ENCODE measurements around the gene CELF2.

Gene CELF2

DNA sequence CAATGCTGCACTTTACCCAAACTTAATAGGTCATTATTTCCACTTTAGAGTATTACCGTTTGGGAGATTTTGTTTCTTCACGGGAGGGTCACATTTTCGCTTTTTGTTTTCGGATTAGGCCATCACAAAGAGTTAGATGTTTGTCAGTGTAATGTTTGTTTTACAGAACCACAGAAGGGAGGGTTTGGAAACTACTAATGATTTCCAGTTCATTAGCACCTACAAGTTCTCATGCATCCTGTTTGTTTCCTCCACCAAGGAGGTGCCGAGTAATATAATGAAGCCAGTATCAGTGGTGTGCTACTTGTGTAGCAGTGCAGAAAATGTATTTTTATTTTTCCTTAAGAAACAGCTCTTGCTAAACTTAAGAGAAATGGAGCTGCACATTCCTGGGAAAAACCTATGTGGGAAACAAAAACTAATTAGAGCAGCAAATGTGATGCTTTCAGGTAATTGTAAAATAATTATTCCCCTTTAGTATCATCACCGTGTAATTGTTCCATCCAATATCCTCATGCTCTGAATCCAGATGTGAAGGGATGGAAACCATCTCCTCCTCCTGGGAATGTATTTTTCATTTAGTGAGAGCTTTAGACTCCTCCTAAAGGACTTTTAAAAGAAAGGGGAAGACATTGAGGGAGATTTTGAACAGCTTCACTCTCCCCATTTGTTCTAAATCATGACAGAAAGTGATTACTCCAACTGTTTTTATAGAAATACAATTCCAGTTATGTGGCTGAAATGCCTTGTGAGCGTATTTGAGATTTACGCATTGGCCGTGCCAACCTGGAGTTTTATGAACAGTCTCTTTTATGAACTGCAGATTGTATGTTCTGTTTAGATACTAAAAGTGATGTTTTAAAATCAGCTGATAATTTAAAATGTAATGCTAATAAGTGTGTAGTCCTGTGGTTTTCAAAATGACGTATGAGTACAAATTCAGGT is 5.6 kb downstream of the CELF2 start:
- DNase-seq (ENCODE audit: low spot score) = no peak

DNA sequence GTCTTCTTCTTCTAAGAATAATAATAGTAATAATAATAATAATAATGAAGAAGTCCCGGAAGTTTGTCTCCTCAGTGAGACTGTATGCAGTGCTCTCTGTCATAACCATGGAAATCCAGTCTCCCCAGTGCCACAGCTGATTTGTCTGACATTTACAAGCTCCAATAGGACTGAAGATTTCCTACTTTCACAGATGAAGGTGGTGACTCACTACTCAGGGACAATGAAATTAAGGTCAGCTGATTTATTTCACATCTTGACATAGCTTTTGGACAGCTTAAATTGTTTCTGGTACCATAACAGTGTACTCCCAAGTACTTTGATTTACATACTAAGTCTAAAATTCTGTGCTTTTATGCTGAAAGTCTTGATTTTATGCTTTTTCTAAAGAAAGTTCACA is 6.9 kb downstream of the CELF2 start:
- DNase-seq (ENCODE audit: low spot score) = no peak

DNA sequence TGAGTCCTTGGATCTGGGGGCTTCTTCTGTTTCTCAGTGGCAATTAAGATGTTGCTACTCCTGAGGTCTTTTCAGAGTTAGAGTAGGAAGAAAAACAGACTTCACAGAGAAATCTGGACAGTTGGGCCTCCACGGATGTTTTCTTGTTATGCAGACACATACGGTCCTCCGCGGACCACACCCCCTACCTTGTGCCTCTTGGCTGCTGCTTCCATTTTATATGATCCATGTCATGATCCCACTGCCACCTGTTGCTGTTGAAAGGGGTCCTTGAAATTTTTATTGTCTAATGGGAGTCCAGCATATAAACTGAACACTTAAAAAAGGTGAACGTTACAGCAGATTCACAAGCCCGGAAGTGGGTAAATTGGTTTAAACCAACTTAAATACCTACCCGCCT is 8.3 kb downstream of the CELF2 start:
- no peak for DNase-seq (ENCODE audit: low spot score)

DNA sequence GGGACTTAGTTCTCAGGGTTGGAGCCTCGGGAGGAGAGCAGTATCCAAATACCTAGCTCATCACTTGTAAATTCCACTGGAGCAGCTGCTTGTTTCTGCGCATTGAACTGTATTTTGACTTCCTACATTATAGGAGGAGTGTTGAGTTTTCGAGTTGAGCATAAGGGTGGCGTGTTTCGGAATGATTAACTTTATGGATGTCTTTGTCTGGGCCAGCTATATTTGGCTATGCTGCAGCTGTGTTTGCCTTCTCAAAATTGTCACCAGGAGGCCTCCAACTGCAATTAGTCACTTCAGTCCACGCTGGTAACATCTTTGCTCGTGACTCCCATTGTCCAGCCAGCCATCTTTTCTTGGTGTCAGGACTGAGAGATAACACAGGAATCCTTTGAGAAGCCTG is 9.1 kb downstream of the CELF2 start:
- no peak for DNase-seq (ENCODE audit: low spot score)

DNA sequence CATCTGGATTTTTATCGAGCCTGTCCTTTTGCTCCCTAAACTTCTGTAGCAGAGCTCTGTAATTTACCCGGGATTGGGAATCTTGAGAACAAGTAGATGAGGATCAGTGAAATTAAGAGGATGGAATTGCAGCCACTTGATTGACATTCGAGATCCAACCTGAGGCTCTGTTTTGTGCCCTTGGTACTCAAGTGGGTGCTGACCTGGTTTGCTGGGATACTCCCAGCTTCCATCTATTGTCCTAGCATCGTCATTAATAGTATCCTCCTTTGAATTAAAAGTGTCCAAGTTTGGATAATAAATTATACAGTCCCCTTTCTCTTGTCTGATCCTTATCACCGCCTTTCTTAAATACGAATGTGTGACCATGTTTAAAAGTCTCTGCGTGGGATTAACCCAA is 17.1 kb downstream of the CELF2 start:
- DNase-seq (ENCODE audit: low spot score) = no peak

DNA sequence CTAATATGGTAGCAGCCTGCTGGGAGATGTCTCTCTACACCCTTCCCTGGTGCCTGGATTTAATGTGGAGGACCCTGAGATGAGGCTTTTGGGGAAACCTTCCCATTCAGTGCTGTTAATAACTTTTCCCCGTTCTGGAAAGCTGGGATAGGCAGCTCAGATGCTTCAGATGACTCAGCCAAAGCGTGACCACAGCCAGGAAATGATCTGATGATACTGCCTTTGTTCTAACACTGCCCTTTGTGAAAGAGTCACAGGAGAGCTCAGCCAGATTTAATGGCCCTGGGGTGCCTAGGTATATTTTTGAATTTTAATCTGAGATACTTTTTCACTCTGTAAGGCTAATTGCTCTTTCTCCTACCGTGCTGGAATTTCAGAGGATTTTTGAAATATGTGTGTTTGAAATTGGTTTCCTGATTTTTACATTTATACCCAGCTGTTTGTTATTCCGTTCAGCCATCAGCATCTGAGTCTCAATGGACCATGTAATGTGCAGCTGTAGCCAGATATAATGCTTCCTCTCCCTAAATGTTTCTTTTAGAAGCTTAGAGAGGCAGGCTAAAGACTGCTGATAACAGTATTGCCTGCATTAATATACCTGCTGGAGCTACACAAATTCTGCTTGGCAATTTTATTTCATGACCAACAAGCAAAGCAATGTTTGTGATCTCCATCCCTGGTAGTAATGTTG is 17.8 kb downstream of the CELF2 start:
- DNase-seq (ENCODE audit: low spot score) = no peak

DNA sequence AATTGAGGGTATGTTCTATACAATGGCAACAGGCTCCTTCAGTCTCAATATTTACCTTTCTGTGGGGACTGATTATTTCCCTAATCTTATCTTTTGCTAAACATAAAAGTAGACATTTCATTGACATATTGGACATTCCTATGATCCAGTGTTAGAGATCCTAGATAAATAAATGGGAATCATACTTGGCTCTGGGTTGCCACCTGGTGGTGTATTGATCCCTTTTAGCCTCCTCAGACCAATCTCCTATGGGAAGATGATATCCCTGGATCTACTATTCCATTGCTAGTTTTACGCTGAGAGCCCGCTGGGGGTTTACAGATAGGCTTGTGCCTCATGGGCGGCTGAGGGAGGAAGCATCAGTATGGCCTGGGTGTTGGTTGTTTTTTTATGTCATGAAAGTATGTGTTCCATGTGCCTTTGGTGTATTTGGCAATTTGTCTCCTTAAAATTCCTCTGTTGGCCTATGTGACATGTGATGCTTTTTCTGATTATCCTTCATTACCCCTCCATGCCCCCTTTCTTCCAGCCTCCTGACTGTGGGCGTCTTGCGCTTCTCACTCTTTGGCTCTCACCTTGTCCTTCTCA is 18.8 kb downstream of the CELF2 start:
- DNase-seq (ENCODE audit: low spot score) = no peak

DNA sequence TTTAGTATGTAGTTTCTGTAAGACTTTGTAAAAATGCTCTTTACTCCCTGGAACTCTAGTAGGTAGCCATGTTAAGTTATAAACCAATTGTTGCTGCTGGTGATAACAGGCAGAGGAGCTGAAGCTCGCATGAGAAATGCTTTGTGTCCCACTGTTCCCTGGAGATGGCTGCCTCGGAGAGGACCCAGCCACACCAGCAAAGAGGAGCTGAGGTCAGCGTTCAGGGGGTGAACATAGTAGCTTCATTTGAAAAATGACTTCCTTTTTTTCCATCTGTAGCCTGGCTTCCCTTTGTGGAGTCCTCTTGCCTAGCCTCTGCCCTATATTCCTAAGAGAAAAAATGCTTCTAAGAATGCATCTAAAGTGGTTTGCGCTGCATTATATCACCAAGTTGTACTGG is 20.3 kb downstream of the CELF2 start:
- DNase-seq (ENCODE audit: low spot score) = no peak

DNA sequence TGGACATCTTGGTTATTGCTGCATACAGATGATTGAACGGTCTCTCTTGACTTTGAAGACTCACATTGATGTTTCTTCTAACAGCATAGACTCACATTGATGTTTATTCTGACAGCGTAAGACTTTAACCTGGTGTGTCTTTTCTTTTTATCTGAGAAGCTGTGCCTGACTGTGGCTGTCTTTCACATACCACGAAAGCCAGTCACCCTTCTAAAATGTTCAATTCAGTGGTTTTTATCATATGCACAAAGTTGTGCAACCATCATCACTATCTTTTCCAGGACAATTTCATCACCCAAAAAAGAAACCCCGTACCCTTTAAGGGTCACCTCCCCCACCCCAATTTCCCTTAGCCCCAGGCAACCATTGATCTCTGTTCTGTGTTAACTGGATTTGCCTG is 24.7 kb downstream of the CELF2 start:
- DNase-seq (ENCODE audit: low spot score) = no peak

DNA sequence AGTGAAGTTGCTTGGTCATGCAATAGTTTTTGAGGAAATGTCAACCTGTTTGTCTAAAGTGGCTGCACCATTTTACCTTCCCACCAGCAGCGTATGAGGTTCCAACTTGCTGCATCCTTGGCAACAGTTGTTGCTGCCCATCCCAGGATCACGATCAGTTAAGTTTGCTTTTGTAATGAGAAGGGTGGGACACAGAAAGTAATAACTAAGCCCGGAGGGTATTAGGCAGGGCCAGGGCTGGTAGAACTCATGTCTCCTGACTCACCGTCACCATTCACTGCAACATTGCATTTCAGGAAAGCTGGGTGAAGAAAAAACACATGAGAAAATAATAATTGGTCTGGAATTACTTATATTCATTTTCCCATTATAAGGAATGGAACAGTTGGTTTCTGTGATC is 25.4 kb downstream of the CELF2 start:
- no peak for DNase-seq (ENCODE audit: low spot score)

DNA sequence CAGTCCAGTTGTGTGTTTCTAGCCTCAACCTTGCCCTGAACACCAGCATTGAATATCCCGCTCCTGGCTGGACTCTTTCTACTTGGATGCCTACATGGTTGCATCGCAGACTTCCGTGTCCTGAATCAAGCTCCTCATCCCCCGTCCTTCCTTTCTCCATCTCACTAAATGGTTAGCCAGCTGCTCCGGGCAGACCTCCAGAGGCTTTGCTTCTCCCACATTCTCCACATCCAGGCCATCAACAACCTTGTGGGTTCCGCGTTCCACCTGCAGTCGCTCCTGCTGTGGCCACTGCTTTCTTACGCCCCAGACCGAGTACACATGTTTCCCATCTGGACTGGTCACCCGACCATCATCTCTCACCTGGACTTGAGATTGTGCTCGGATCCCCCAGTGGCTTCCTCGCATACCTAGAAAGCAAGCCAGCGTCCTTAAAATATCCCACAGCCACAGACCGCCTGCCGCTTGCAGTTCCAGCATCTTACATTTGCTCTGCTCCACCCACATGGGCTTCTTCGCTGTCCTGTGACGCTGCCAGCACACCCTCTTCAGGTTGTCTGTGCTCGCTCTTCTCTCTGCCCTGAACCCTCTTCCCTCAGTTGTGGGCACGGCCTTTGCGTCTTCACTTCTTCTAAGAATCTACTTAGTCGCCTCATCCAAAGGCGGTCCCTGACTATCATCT is 25.9 kb downstream of the CELF2 start:
- DNase-seq (ENCODE audit: low spot score) = no peak

DNA sequence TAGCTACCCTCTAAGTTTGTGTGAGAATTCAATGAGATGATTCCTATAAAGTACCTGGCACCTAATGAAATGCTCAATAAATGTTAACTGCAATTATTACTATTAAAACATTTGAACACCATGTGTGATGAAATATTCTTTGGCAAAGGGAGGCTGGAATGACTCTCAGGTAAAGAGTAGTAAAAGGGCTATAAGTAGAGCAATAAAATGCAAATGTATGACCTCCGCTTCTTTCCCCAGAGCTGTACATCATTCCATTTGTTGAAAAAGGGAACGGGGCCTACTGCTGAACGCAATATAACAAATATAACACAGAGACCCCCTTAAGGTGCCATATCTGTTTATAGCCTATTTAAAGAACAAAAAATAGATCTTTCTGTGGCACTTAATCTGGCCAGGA is 27.8 kb downstream of the CELF2 start:
- no peak for DNase-seq (ENCODE audit: low spot score)

DNA sequence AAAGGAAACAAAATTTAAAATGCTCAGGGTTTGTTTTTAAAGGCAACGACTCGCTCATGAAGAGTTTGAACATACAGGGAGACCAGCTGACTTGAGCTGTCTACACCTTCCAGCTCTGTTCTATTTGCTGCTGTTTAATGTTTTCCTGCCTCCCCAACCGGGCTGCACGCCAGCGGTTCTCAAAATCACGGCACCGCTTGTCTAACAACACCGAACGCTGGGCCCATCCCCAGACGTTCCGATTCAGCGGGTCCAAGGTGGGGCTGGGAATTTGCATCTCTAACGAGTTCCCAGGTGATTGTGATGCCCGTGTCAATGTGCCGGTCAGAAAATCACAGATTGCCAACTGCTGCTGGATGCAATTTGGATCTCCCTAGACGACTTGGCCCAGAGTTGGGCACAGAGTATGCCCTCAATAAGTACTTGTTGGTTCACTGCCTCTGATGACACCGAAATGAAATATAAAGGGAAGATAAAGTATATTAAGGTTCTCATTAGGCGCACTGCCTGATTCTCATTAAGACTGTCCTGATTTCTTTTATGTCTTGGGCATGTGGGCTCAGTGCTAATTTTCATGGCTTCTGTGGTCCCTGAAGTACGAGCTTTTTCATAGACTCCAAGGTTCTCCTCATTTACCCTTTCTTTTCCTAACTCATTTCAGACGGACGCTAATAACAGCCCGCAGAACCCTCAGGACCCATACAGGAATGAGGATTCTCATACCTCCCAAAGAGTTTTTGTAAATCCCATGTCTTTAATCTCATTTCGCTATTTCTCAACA is 28.5 kb downstream of the CELF2 start:
- no peak for DNase-seq (ENCODE audit: low spot score)

DNA sequence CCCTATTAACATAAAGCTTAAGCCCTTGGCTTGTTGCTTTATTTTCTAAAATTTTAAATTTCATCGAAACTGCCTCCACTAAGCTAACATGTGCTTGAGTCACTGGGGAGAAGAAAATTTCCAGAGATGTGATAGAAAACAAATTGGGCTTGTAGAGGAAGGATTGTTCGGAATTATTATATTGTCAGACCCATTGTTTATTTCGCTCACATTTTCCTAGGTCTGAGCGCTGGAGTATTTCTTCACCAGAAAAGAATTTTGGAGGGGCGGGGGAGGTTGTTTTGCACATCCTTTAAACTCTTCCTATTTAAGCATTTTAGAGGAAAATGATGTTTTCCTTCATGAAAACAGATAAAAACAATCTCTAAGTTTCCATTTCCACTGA is 29.1 kb downstream of the CELF2 start:
- no peak for DNase-seq (ENCODE audit: low spot score)

DNA sequence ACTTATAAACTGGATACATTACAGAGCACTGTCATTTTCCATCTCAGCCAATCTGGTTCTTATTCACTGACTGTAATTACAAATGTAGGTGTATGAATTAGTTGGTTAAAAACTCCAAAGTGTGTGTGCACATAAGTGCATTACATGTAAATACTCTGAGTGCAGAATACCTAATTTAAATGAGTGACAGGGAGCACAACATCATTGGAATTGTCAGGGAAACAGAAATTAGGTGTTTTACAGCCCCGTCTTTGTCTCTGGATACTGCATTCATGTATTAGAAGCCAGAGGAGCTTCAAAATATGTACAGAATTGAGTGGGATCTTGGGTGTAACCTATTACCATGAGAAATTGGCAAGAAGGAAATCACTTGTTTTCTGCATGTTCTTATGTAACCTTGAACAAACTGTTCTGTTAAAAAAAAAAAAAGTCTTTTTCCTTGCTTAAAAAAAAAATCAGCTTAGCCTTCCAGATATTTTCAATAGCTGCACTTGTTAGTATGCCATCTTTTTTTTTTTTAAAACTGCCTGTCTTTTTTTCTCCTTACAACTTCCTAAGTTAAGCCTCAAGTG is 31.1 kb downstream of the CELF2 start:
- peak; percentile 20 for DNase-seq (ENCODE audit: low spot score)

DNA sequence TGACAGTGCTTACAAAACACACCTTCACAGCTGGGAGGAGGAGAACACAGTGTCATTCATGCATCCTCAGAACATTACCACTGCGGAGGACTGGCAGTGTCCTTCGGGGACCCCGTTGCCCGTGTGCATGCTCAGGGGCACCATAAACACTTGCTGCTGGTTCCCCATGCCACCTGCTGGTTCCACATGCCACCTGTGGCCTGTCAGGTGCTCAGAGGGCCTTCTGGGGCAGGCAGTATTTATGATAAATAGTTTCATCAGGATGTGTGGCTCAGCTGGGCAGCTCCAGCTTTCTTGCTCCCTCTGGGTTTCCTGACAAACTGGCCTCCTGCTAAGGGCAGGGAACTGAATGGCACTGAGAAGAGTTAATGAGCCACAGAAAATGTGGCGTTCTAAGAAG is 32.1 kb downstream of the CELF2 start:
- DNase-seq (ENCODE audit: low spot score) = no peak

DNA sequence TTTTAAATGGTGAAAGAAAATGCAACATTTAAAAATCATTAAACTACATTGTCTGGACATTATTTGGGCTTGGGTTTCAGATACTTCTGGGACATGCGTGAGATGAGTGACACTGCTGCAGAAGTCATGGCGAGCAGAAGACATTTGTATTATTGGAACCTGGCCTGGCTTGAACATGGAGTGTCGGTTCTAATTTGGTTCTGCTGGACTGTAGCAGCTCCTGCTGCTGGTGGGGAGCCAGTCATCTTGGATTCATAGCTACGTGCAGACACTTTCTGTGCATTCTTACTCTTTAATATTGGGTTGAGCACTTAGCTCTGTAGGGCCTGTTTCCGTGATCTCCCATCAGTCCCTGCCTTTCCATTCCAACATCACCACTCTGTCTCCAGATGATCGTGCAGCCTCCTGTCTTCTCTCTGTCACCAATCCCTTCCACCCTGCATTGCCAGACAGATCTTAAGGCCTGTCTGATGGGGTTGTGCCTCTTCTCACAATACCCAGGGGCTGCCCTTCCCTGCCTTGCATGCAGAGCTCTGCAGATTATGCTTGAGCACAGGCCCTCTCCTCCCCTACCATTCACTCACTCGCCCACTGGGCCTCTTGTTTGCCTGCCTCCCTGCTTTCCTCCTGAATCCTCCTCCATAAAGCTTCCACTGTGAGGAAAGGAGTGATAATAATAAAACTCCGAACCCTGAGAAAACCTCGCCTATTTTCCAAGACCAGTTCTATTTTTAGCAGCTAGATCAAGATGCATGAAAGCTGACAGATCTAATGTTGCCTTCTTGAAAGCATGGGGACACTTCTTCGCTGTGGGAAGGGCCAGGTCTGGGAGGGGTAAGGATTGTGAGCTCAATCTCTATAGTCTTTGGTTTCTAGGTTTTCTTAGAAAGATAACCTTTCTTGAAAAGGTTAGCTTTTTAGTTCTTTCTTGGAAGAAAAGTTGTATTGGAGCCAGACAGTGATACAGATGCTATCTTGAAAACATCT is 32.9 kb downstream of the CELF2 start:
- DNase-seq (ENCODE audit: low spot score) = no peak

DNA sequence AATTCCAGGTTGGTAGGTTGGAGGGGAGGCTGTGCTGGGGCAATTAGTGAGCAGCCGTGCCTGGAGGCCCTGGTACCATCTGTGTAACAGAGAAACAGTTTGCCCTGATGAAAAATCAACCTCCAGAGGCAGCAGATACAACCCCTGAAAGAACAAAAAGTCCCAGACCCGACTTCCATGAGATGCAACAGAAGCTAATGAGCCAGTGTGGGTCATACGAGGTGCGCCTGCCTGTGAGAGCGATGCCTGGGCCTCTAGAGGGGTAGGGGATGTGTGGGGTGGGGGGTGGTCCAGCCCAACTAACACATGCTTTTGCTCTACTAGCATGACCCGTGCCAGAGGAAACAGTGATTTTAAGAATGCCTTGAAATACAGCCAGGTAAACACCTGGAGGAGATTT is 39.3 kb downstream of the CELF2 start:
- DNase-seq (ENCODE audit: low spot score) = no peak

DNA sequence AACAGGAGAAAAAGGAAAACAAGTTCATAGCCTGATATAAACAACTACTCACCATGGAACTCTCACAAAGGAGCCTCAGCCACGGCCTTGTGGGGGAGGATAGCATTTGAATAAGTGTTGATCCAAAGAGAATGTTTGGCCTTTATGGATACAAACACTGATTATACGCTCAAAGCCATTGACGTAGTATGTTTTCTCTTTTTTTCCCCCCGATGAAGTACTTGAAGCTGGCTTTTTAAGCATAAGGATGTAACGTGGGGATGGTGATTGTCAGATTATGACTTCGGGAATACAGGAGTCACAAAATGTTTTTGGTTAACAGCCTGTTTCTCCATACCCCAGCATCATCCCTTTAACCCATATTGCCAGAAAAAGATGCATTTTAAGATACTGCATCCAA is 39.8 kb downstream of the CELF2 start:
- DNase-seq (ENCODE audit: low spot score) = no peak

DNA sequence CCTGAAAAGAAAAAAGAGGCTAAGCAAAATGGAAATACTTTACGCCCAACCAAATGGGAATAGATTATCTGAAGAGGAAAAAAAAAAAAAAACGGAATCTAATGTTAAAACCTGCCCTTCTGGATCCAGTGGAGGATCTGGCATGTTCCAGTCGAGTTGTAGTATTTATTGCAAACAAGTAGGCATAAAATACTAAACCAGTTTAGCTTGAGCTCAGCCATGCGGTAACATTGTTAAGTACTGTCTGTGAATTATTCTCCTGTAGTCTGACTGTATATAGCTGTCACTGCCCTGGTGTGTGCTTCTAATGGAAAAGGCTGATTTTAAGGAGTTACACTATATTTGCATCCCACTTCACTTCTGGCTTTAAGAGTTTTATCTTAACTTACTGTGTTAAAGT is 40.3 kb downstream of the CELF2 start:
- no peak for DNase-seq (ENCODE audit: low spot score)

Measured in globus pallidus (tissue), 1 donor.